AG09309 (cell line): ENCODE data around the gene PLEKHA4.
A peak's percentile ranks its signal among the peaks of the same experiment; 100 is the strongest.
"Not testable (repeated sequence)": the region's sequence is repeated elsewhere in the genome, so short reads cannot be mapped to it uniquely, and the experiment has no call there.

Source experiments
- DNase-seq: peaks from one replicate; pipeline ENCODE4 v3.0.0-alpha.2; 2010; ENCODE audit warnings: low read depth
- H3K4me3 ChIP-seq: 2 replicates; pipeline ENCODE4 v1.5.1; 2011; ENCODE audit warnings: mild to moderate bottlenecking, low read depth, low read length, moderate library complexity; ENCODE audit not compliant: control insufficient read depth
- CTCF ChIP-seq: IDR thresholded peaks from 2 replicates; pipeline ENCODE4 v1.5.1; 2011; ENCODE audit warnings: mild to moderate bottlenecking, low read depth, low read length, inconsistent platforms; ENCODE audit not compliant: insufficient read depth, control insufficient read depth; ENCODE audit errors: missing control alignments

The PLEKHA4 gene

GRCh38 chr19:48856921-48857320, 11.5 kb downstream of the PLEKHA4 start:
- TF ChIP-seq CTCF, result no peak
- DNase-seq, result no peak
- H3K4me3 ChIP-seq, result no peak overlapping the region

GRCh38 chr19:48854103-48854502, 14.3 kb downstream of the PLEKHA4 start:
- DNase-seq, result no peak
- H3K4me3 ChIP-seq, result no peak overlapping the region
- TF ChIP-seq CTCF, result no peak

GRCh38 chr19:48853483-48853882, 14.9 kb downstream of the PLEKHA4 start:
- DNase-seq, result no peak
- TF ChIP-seq CTCF, result no peak
- H3K4me3 ChIP-seq, result no peak overlapping the region

GRCh38 chr19:48852292-48852691, 16.1 kb downstream of the PLEKHA4 start:
- TF ChIP-seq CTCF, result no peak
- no peak overlapping the region for H3K4me3 ChIP-seq
- no peak for DNase-seq

GRCh38 chr19:48846659-48847058, 21.8 kb downstream of the PLEKHA4 start:
- not testable (repeated sequence) for DNase-seq

GRCh38 chr19:48845384-48845783, 23.0 kb downstream of the PLEKHA4 start:
- no peak overlapping the region for H3K4me3 ChIP-seq
- TF ChIP-seq CTCF, result no peak
- DNase-seq, result no peak

More at GRCh38 chr19:48846659-48847058, 21.8 kb downstream of the PLEKHA4 start:
- not testable (repeated sequence) for H3K4me3 ChIP-seq

GRCh38 chr19:48844472-48844871, 23.9 kb downstream of the PLEKHA4 start:
- DNase-seq, result no peak
- TF ChIP-seq CTCF, result peak; percentile 18

More at GRCh38 chr19:48844472-48844871, 23.9 kb downstream of the PLEKHA4 start:
- no peak overlapping the region for H3K4me3 ChIP-seq
